Naive thymus-derived CD4-positive, alpha-beta T cell (primary cell): ENCODE results near the gene FANCL. TPM values are rescaled to one million over a fixed set of nuclear protein-coding genes. Genes with fewer than 3 reads are reported as not detected.
"Not testable (repeated sequence)": the region's sequence is repeated elsewhere in the genome, so short reads cannot be mapped to it uniquely, and the experiment has no call there.

ENCODE experiments used
- ATAC-seq: fragments of 150-1000 bp; cut with Tn5 transposase; 2 replicates; pipeline ENCODE4 v1.10.0; 2021; ENCODE audit warnings: mild to moderate bottlenecking, moderate library complexity
- CTCF ChIA-PET: fragments of 350-600 bp; sonication (Branson Sonifier 250); formaldehyde crosslinking; loops from one replicate; lab custom pipeline; 2021; ENCODE audit warnings: antibody characterized with exemption; lab: Charles Lee
- POLR2A ChIA-PET: fragments of 350-600 bp; sonication (Branson Sonifier 250); formaldehyde crosslinking; loops from one replicate; lab custom pipeline; 2021; ENCODE audit warnings: antibody characterized with exemption, inconsistent platforms; lab: Charles Lee
- DNase-seq, 9 donors: peaks; one replicate each; pipeline versions ENCODE4 v3.0.0 to v3.0.0-alpha.2; 2020 to 2022; ENCODE audit warnings: mixed read lengths in 1 of 9
- H3K27ac ChIP-seq: one replicate; pipeline ENCODE4 v1.7.0; 2013; ENCODE audit warnings: mild to moderate bottlenecking, low read depth, low read length, moderate library complexity
- H3K27me3 ChIP-seq, 2 donors: one replicate each; pipeline ENCODE4 v1.7.0; 2013; ENCODE audit warnings: low read length in 2 of 2, mild to moderate bottlenecking in 2 of 2, moderate library complexity in 2 of 2; ENCODE audit not compliant: control insufficient read depth in 2 of 2, insufficient read depth in 2 of 2
- H3K36me3 ChIP-seq, 3 experiments: 1 replicate in 2 of 3; 2 replicates in 1 of 3; pipeline ENCODE4 v1.7.0; 2013; ENCODE audit warnings: low read length in 3 of 3, mild to moderate bottlenecking in 3 of 3, moderate library complexity in 1 of 3; ENCODE audit not compliant: insufficient read depth in 3 of 3, control insufficient read depth in 2 of 3
- H3K4me1 ChIP-seq, 2 donors: one replicate each; pipeline ENCODE4 v1.7.0; 2013; ENCODE audit warnings: low read length in 2 of 2, mild to moderate bottlenecking in 2 of 2, moderate library complexity in 1 of 2; ENCODE audit not compliant: control insufficient read depth in 2 of 2, insufficient read depth in 2 of 2
- H3K4me3 ChIP-seq: 2 replicates; pipeline ENCODE4 v1.7.0; 2013; ENCODE audit warnings: mild to moderate bottlenecking, low read length
- H3K9me3 ChIP-seq, 3 experiments: 1 replicate in 2 of 3; 2 replicates in 1 of 3; pipeline ENCODE4 v1.7.0; 2013; ENCODE audit warnings: low read length in 3 of 3; ENCODE audit not compliant: control insufficient read depth in 2 of 3
- H3K27ac Mint-ChIP-seq, 9 donors: one replicate each; pipeline ENCODE4 v1.8.0; 2020 to 2022; ENCODE audit warnings: mixed read lengths in 9 of 9, mild to moderate bottlenecking in 8 of 9, moderate library complexity in 5 of 9, inconsistent platforms in 2 of 9
- H3K27me3 Mint-ChIP-seq, 5 donors: one replicate each; pipeline ENCODE4 v1.8.0; 2021 to 2022; ENCODE audit warnings: mixed read lengths in 5 of 5, mild to moderate bottlenecking in 1 of 5
- H3K36me3 Mint-ChIP-seq, 5 donors: one replicate each; pipeline ENCODE4 v1.8.0; 2020 to 2022; ENCODE audit warnings: mixed read lengths in 5 of 5, mild to moderate bottlenecking in 3 of 5, inconsistent platforms in 1 of 5
- H3K4me1 Mint-ChIP-seq, 7 donors: one replicate each; pipeline ENCODE4 v1.8.0; 2020 to 2022; ENCODE audit warnings: mixed read lengths in 7 of 7, mild to moderate bottlenecking in 3 of 7, inconsistent platforms in 1 of 7
- H3K4me3 Mint-ChIP-seq, 10 donors: one replicate each; pipeline ENCODE4 v1.8.0; 2020 to 2022; ENCODE audit warnings: mild to moderate bottlenecking in 10 of 10, mixed read lengths in 10 of 10, moderate library complexity in 6 of 10, inconsistent platforms in 2 of 10
- H3K9me3 Mint-ChIP-seq, 11 donors: one replicate each; pipeline ENCODE4 v1.8.0; 2020 to 2022; ENCODE audit warnings: mixed read lengths in 11 of 11, mild to moderate bottlenecking in 4 of 11, inconsistent platforms in 1 of 11, moderate library complexity in 1 of 11
- intact Hi-C, 2 donors: fragments of 100-400 bp; cut with micrococcal nuclease; formaldehyde crosslinking; loops; one replicate each; pipeline ENCODE4 v1.15.1; 2023
- polyA plus RNA-seq, 2 donors: library from polyadenylated mRNA; unstranded; fragments of 300-500 nt; fragmentation: Illumina TruSeq; gene quantifications; one replicate each; pipeline ENCODE4 v1.2.3, GENCODE V29; 2021
- total RNA-seq, 6 experiments: library from RNA in 5 of 6; stranded (reverse) in 5 of 6; gene quantifications; 1 replicate in 5 of 6; 2 replicates in 1 of 6; pipeline ENCODE4 v1.2.3 and lab custom pipeline; 2021 to 2026

Gene FANCL
- total and polyA plus RNA-seq, 7 experiments from 2014 or later, result 0.51 to 14.5 (median 3.1) TPM

- intact Hi-C loops, result no loop called here
- Histone ChIP-seq H3K4me3 (no peak overlapping the region), H3K36me3 (peaks cover 0 to 7% (median 0%) of the 10 kb centered on the region in 3 experiments), H3K9me3 (no peaks in the 10 kb centered on the region), H3K4me1 (no peaks in the 10 kb centered on the region), H3K27ac (no peak overlapping the region), H3K27me3 (no peaks in the 10 kb centered on the region)
- ChIA-PET CTCF (no interaction called here), POLR2A (no interaction called here)
- H3K4me3 Mint-ChIP-seq, result no peak overlapping the region
- no peak for DNase-seq
- peaks cover 0 to 31% (median 24%) of the 10 kb centered on the region in 5 donors for H3K36me3 Mint-ChIP-seq
- H3K4me1 Mint-ChIP-seq, result no peaks in the 10 kb centered on the region
- peaks cover 0 to 1% (median 0%) of the 10 kb centered on the region in 11 donors for H3K9me3 Mint-ChIP-seq
- ATAC-seq, result no peak
- H3K27ac Mint-ChIP-seq, result no peak overlapping the region
- no peaks in the 10 kb centered on the region for H3K27me3 Mint-ChIP-seq
Measured at GRCh38 chr2:58163913-58164312, 77.2 kb downstream of the FANCL start.

GRCh38 chr2:58158481-58158880, 82.6 kb downstream of the FANCL start:
- Mint-ChIP-seq H3K36me3 (peaks cover 11 to 78% (median 64%) of the 10 kb centered on the region in 5 donors), H3K4me3 (no peak overlapping the region), H3K9me3 (peaks cover 0 to 19% (median 0%) of the 10 kb centered on the region in 11 donors), H3K4me1 (no peaks in the 10 kb centered on the region), H3K27ac (no peak overlapping the region), H3K27me3 (no peaks in the 10 kb centered on the region)
- H3K27ac ChIP-seq, result no peak overlapping the region
- H3K4me1 ChIP-seq, result no peaks in the 10 kb centered on the region
- DNase-seq, result no peak
- ChIA-PET CTCF (no interaction called here), POLR2A (no interaction called here)
- no peak for ATAC-seq
- no peak overlapping the region for H3K4me3 ChIP-seq
- intact Hi-C loops, result no loop called here
- peaks cover 0 to 13% (median 0%) of the 10 kb centered on the region in 3 experiments for H3K36me3 ChIP-seq
- no peaks in the 10 kb centered on the region for H3K9me3 ChIP-seq
- no peaks in the 10 kb centered on the region for H3K27me3 ChIP-seq

DNA sequence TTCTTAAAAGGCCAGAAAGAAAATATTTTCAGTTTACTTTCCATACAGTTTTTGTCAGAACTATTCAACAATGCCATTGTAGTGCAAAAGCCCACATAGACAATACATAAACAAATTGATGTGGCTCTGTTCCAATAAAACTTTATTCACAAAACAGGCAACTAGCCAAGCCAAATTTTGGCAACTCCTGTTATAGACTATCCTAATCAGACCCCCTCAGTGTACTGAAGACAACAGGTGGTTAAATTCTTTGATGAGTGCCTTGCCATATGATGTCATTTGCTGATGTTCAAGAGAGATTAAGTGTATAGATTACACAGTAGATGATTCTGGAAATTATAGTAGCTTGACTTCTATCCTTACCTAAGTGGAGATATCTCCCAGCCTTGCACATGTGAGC, 83.4 kb downstream of the FANCL start:
- intact Hi-C loops, result no loop called here

GRCh38 chr2:58156780-58157179, 84.3 kb downstream of the FANCL start:
- ChIA-PET POLR2A (no interaction called here), CTCF (no interaction called here)
- Histone ChIP-seq H3K27me3 (no peaks in the 10 kb centered on the region), H3K9me3 (no peaks in the 10 kb centered on the region), H3K36me3 (peaks cover 0 to 13% (median 0%) of the 10 kb centered on the region in 3 experiments), H3K27ac (no peak overlapping the region), H3K4me3 (no peak overlapping the region), H3K4me1 (no peaks in the 10 kb centered on the region)
- ATAC-seq (no peak), DNase-seq (no peak)
- intact Hi-C loops, result no loop called here
- Mint-ChIP-seq H3K4me3 (no peak overlapping the region), H3K27ac (no peak overlapping the region), H3K4me1 (no peaks in the 10 kb centered on the region), H3K9me3 (peaks cover 0 to 19% (median 0%) of the 10 kb centered on the region in 11 donors), H3K27me3 (no peaks in the 10 kb centered on the region), H3K36me3 (peaks cover 11 to 86% (median 74%) of the 10 kb centered on the region in 5 donors)

More for the DNA sequence above, 83.4 kb downstream of the FANCL start:
- no peak overlapping the region for H3K4me3 Mint-ChIP-seq
- ATAC-seq (no peak), DNase-seq (no peak)
- peaks cover 0 to 13% (median 0%) of the 10 kb centered on the region in 3 experiments for H3K36me3 ChIP-seq
- peaks cover 11 to 85% (median 71%) of the 10 kb centered on the region in 5 donors for H3K36me3 Mint-ChIP-seq
- CTCF ChIA-PET, result no interaction called here
- H3K4me1 ChIP-seq, result no peaks in the 10 kb centered on the region
- no peaks in the 10 kb centered on the region for H3K4me1 Mint-ChIP-seq
- no peaks in the 10 kb centered on the region for H3K27me3 Mint-ChIP-seq
- H3K9me3 Mint-ChIP-seq, result peaks cover 0 to 19% (median 0%) of the 10 kb centered on the region in 11 donors
- no peak overlapping the region for H3K27ac ChIP-seq
- POLR2A ChIA-PET, result no interaction called here
- H3K27me3 ChIP-seq, result no peaks in the 10 kb centered on the region
- no peak overlapping the region for H3K27ac Mint-ChIP-seq
- H3K9me3 ChIP-seq, result no peaks in the 10 kb centered on the region
- no peak overlapping the region for H3K4me3 ChIP-seq

GRCh38 chr2:58155160-58155778, 85.9 kb downstream of the FANCL start:
- no peak overlapping the region for H3K27ac Mint-ChIP-seq
- ChIA-PET CTCF (no interaction called here), POLR2A (no interaction called here)
- peaks cover 0 to 2% (median 0%) of the 10 kb centered on the region in 7 donors for H3K4me1 Mint-ChIP-seq
- DNase-seq (no peak), ATAC-seq (no peak)
- no peaks in the 10 kb centered on the region for H3K27me3 Mint-ChIP-seq
- Histone ChIP-seq H3K27me3 (no peaks in the 10 kb centered on the region), H3K4me3 (no peak overlapping the region), H3K4me1 (no peaks in the 10 kb centered on the region), H3K27ac (no peak overlapping the region), H3K9me3 (no peaks in the 10 kb centered on the region), H3K36me3 (peaks cover 0 to 5% (median 0%) of the 10 kb centered on the region in 3 experiments)
- H3K4me3 Mint-ChIP-seq, result no peak overlapping the region
- peaks cover 0 to 19% (median 0%) of the 10 kb centered on the region in 11 donors for H3K9me3 Mint-ChIP-seq
- H3K36me3 Mint-ChIP-seq, result peaks cover 11 to 73% (median 62%) of the 10 kb centered on the region in 5 donors
- intact Hi-C loops, result no loop called here

DNA sequence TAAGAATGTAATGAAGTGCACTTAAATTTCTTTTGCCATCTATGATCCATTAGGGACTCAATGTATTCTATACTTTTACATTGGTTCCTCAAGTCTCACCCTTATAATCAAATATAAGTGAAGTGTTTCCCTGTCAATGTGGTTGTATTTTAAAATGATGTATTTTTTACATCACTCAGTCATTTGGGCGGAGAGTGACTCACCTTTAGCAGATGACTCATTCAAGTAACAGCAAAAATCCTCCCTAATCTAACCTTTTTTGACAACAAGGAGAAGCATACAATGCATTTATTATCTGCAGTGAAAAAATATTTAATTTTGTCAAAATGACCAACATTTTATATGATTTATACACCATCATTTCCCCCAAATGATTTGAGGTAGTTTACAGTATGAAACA, 94.4 kb downstream of the FANCL start:
- Histone ChIP-seq H3K4me1 (no peaks in the 10 kb centered on the region), H3K36me3 (no peaks in the 10 kb centered on the region), H3K9me3 (no peaks in the 10 kb centered on the region), H3K27me3 (no peaks in the 10 kb centered on the region), H3K4me3 (no peak overlapping the region), H3K27ac (no peak overlapping the region)
- no peak for DNase-seq
- H3K4me3 Mint-ChIP-seq, result no peak overlapping the region
- ChIA-PET CTCF (no interaction called here), POLR2A (no interaction called here)
- no peak overlapping the region for H3K27ac Mint-ChIP-seq
- intact Hi-C loops, result no loop called here
- peaks cover 9 to 54% (median 42%) of the 10 kb centered on the region in 5 donors for H3K36me3 Mint-ChIP-seq
- no peaks in the 10 kb centered on the region for H3K27me3 Mint-ChIP-seq
- no peak for ATAC-seq
- H3K4me1 Mint-ChIP-seq, result peaks cover 0 to 3% (median 0%) of the 10 kb centered on the region in 7 donors
- H3K9me3 Mint-ChIP-seq, result peaks cover 0 to 3% (median 0%) of the 10 kb centered on the region in 11 donors

DNA sequence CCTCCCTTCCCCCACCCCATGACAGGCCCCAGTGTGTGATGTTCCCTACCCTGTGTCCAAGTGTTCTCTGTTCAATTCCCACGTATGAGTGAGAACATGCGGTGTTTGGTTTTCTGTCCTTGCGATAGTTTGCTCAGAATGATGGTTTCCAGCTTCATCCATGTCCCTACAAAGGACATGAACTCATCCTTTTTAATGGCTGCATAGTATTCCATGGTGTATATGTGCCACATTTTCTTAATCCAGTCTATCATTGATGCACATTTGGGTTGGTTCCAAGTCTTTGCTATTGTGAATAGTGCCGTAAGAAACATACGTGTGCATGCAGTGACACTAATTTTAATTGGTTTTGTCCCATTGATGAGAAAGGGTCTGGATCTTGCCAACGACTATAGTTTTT, 95.4 kb downstream of the FANCL start:
- H3K9me3 ChIP-seq, H3K27me3 Mint-ChIP-seq, H3K36me3 ChIP-seq, CTCF ChIA-PET, H3K27ac ChIP-seq, H3K4me3 ChIP-seq, H3K4me1 ChIP-seq, DNase-seq, intact Hi-C loops, H3K4me3 Mint-ChIP-seq, H3K27ac Mint-ChIP-seq, POLR2A ChIA-PET, ATAC-seq, H3K27me3 ChIP-seq, H3K4me1 Mint-ChIP-seq, H3K9me3 Mint-ChIP-seq: not testable (repeated sequence)
- peaks cover 9 to 62% (median 47%) of the 10 kb centered on the region in 5 donors for H3K36me3 Mint-ChIP-seq
